ENCODE measurements around the gene SFMBT2.
"Not testable (repeated sequence)": the region's sequence is repeated elsewhere in the genome, so short reads cannot be mapped to it uniquely, and the experiment has no call there.

The SFMBT2 gene

GRCh38 chr10:7218968-7219367 lies 191.9 kb downstream of the SFMBT2 start:
- H3K9me3 Mint-ChIP-seq = peaks cover 5% of the 10 kb centered on the region in 2 donors
- H3K27me3 Mint-ChIP-seq = no peaks in the 10 kb centered on the region
- H3K36me3 Mint-ChIP-seq = peaks cover 64 to 68% of the 10 kb centered on the region in 2 donors
- peaks cover 0 to 5% of the 10 kb centered on the region in 2 donors for H3K4me1 Mint-ChIP-seq
- no peak overlapping the region for H3K27ac Mint-ChIP-seq
- H3K4me3 Mint-ChIP-seq = no peak overlapping the region
- DNase-seq (no peak), ATAC-seq (replicated peaks) (no peak)

GRCh38 chr10:7212696-7213095 lies 198.1 kb downstream of the SFMBT2 start:
- H3K4me3 Mint-ChIP-seq; H3K4me1 Mint-ChIP-seq; H3K27ac Mint-ChIP-seq; DNase-seq; H3K9me3 Mint-ChIP-seq; ATAC-seq (replicated peaks); H3K27me3 Mint-ChIP-seq: not testable (repeated sequence)
- peaks cover 72 to 85% of the 10 kb centered on the region in 2 donors for H3K36me3 Mint-ChIP-seq

GRCh38 chr10:7211857-7212577 lies 198.8 kb downstream of the SFMBT2 start:
- Mint-ChIP-seq H3K4me3 (no peak overlapping the region), H3K9me3 (peaks cover 5% of the 10 kb centered on the region in 2 donors), H3K27me3 (no peaks in the 10 kb centered on the region), H3K27ac (no peak overlapping the region), H3K36me3 (peaks cover 70 to 83% of the 10 kb centered on the region in 2 donors), H3K4me1 (peaks cover 2 to 5% of the 10 kb centered on the region in 2 donors)
- no peak for DNase-seq
- no peak for ATAC-seq (replicated peaks)

GRCh38 chr10:7210516-7210915 lies 200.3 kb downstream of the SFMBT2 start:
- peaks cover 2 to 5% of the 10 kb centered on the region in 2 donors for H3K4me1 Mint-ChIP-seq
- ATAC-seq (replicated peaks) (no peak), DNase-seq (no peak)
- no peak overlapping the region for H3K4me3 Mint-ChIP-seq
- H3K27ac Mint-ChIP-seq = no peak overlapping the region
- H3K36me3 Mint-ChIP-seq = peaks cover 69 to 81% of the 10 kb centered on the region in 2 donors
- H3K27me3 Mint-ChIP-seq = no peaks in the 10 kb centered on the region
- peaks cover 0 to 2% of the 10 kb centered on the region in 2 donors for H3K9me3 Mint-ChIP-seq

GRCh38 chr10:7209458-7209857 lies 201.4 kb downstream of the SFMBT2 start:
- no peak for ATAC-seq (replicated peaks)
- H3K27ac Mint-ChIP-seq = no peak overlapping the region
- no peak overlapping the region for H3K4me3 Mint-ChIP-seq
- H3K36me3 Mint-ChIP-seq = peaks cover 62 to 71% of the 10 kb centered on the region in 2 donors
- peaks cover 2 to 5% of the 10 kb centered on the region in 2 donors for H3K4me1 Mint-ChIP-seq
- no peak for DNase-seq
- peaks cover 0 to 2% of the 10 kb centered on the region in 2 donors for H3K9me3 Mint-ChIP-seq
- no peaks in the 10 kb centered on the region for H3K27me3 Mint-ChIP-seq

- H3K36me3 Mint-ChIP-seq = peaks cover 61 to 67% of the 10 kb centered on the region in 2 donors
- DNase-seq = no peak
These were observed 204.3 kb downstream of the SFMBT2 start for GRCh38 chr10:7206412-7207100.

GRCh38 chr10:7205656-7206055 lies 205.2 kb downstream of the SFMBT2 start:
- DNase-seq (no peak), ATAC-seq (replicated peaks) (no peak)
- Mint-ChIP-seq H3K36me3 (peaks cover 60 to 69% of the 10 kb centered on the region in 2 donors), H3K27me3 (no peaks in the 10 kb centered on the region), H3K9me3 (peaks cover 0 to 2% of the 10 kb centered on the region in 2 donors), H3K4me3 (no peak overlapping the region), H3K4me1 (peaks cover under 1 to 2% of the 10 kb centered on the region in 2 donors), H3K27ac (no peak overlapping the region)

More at GRCh38 chr10:7206412-7207100, 204.3 kb downstream of the SFMBT2 start:
- H3K27ac Mint-ChIP-seq = no peak overlapping the region
- ATAC-seq (replicated peaks) = no peak
- no peak overlapping the region for H3K4me3 Mint-ChIP-seq
- no peaks in the 10 kb centered on the region for H3K27me3 Mint-ChIP-seq
- peaks cover 0 to 2% of the 10 kb centered on the region in 2 donors for H3K9me3 Mint-ChIP-seq
- H3K4me1 Mint-ChIP-seq = peaks cover 3 to 4% of the 10 kb centered on the region in 2 donors

- Mint-ChIP-seq H3K27ac (no peak overlapping the region), H3K9me3 (peaks cover 0 to 2% of the 10 kb centered on the region in 2 donors), H3K4me1 (peaks cover 6 to 11% of the 10 kb centered on the region in 2 donors), H3K4me3 (no peak overlapping the region), H3K36me3 (peaks cover 66 to 72% of the 10 kb centered on the region in 2 donors), H3K27me3 (no peaks in the 10 kb centered on the region)
- no peak for ATAC-seq (replicated peaks)
- DNase-seq = no peak
These were observed 208.0 kb downstream of the SFMBT2 start for GRCh38 chr10:7202793-7203355.

GRCh38 chr10:7199152-7199760 lies 211.6 kb downstream of the SFMBT2 start:
- no peak overlapping the region for H3K4me3 Mint-ChIP-seq
- peaks cover 16 to 33% of the 10 kb centered on the region in 2 donors for H3K4me1 Mint-ChIP-seq
- peaks cover 12 to 18% of the 10 kb centered on the region in 2 donors for H3K9me3 Mint-ChIP-seq
- no peak for DNase-seq
- no peak for ATAC-seq (replicated peaks)
- H3K27me3 Mint-ChIP-seq = no peaks in the 10 kb centered on the region
- H3K27ac Mint-ChIP-seq = no peak overlapping the region
- H3K36me3 Mint-ChIP-seq = peaks cover 81 to 89% of the 10 kb centered on the region in 2 donors

- Mint-ChIP-seq H3K4me1 (peaks cover 38 to 60% of the 10 kb centered on the region in 2 donors), H3K27me3 (no peaks in the 10 kb centered on the region), H3K4me3 (peak overlapping the region in 1 of 2 donors; percentile 14), H3K27ac (peak overlapping the region; percentile 90), H3K36me3 (peaks cover 82 to 93% of the 10 kb centered on the region in 2 donors), H3K9me3 (peaks cover 21 to 28% of the 10 kb centered on the region in 2 donors)
- DNase-seq (no peak), ATAC-seq (replicated peaks) (no peak)
These were observed 214.6 kb downstream of the SFMBT2 start for GRCh38 chr10:7196284-7196683.

GRCh38 chr10:7195118-7195517 lies 215.7 kb downstream of the SFMBT2 start:
- Mint-ChIP-seq H3K4me3 (no peak overlapping the region), H3K4me1 (peaks cover 45 to 61% of the 10 kb centered on the region in 2 donors), H3K27me3 (no peaks in the 10 kb centered on the region), H3K36me3 (peaks cover 82 to 91% of the 10 kb centered on the region in 2 donors), H3K9me3 (peaks cover 26 to 33% of the 10 kb centered on the region in 2 donors), H3K27ac (peak overlapping the region; percentile 99)
- DNase-seq (no peak), ATAC-seq (replicated peaks) (no peak)

- Mint-ChIP-seq H3K27me3 (no peaks in the 10 kb centered on the region), H3K4me1 (peaks cover 46 to 59% of the 10 kb centered on the region in 2 donors), H3K4me3 (no peak overlapping the region), H3K27ac (peak overlapping the region; percentile 99), H3K36me3 (peaks cover 79 to 89% of the 10 kb centered on the region in 2 donors), H3K9me3 (peaks cover 27 to 34% of the 10 kb centered on the region in 2 donors)
- ATAC-seq (replicated peaks) (no peak), DNase-seq (no peak)
These were observed 216.3 kb downstream of the SFMBT2 start for GRCh38 chr10:7194571-7194970.

- H3K4me3 Mint-ChIP-seq = peak overlapping the region; percentile 65 to 68
- H3K27me3 Mint-ChIP-seq = no peaks in the 10 kb centered on the region
- H3K27ac Mint-ChIP-seq = peak overlapping the region; percentile 99
- H3K9me3 Mint-ChIP-seq = peaks cover 29 to 37% of the 10 kb centered on the region in 2 donors
- peak; percentile 74 to 76 for ATAC-seq (replicated peaks)
- H3K4me1 Mint-ChIP-seq = peaks cover 49 to 69% of the 10 kb centered on the region in 2 donors
- peaks cover 85 to 92% of the 10 kb centered on the region in 2 donors for H3K36me3 Mint-ChIP-seq
- DNase-seq = no peak
These were observed 217.5 kb downstream of the SFMBT2 start for GRCh38 chr10:7193369-7193768.

GRCh38 chr10:7192831-7193361 lies 217.9 kb downstream of the SFMBT2 start:
- Mint-ChIP-seq H3K4me1 (peaks cover 48 to 69% of the 10 kb centered on the region in 2 donors), H3K4me3 (peak overlapping the region; percentile 65 to 68), H3K27ac (peak overlapping the region; percentile 99), H3K27me3 (no peaks in the 10 kb centered on the region), H3K9me3 (peaks cover 29 to 37% of the 10 kb centered on the region in 2 donors), H3K36me3 (peaks cover 85 to 92% of the 10 kb centered on the region in 2 donors)
- peak; percentile 90 for DNase-seq
- ATAC-seq (replicated peaks) = peak; percentile 95 to 97

Measured in stimulated activated naive B cell treated with anti-CD40 and anti-IgM and Interleukin-4, amounts not matched to agents 10 μg/mL and 1 μg/mL and 100 μg/mL, for 72 hours (primary cell).